Adrenal gland (tissue), 12 donors: ENCODE data around the gene CHD9. TPM values are rescaled to one million over a fixed set of nuclear protein-coding genes. Genes with fewer than 3 reads are reported as not detected.

ENCODE experiments used
- DNase-seq, 7 donors: peaks; one replicate each; pipeline ENCODE4 v3.0.0-alpha.2; 2019 to 2020
- H3K27ac ChIP-seq, 5 donors: fragments of 200-600 bp; sonication (generic) in 4 of 5; 1 replicate in 3 of 5; 2 replicates in 2 of 5; pipeline versions ENCODE4 v1.5.1 to v1.8.0; 2016 to 2020; ENCODE audit warnings: mild to moderate bottlenecking in 1 of 5
- H3K27me3 ChIP-seq: fragments of 200-600 bp; 2 replicates; pipeline ENCODE4 v1.8.0; 2021
- H3K36me3 ChIP-seq, 2 donors: fragments of 200-600 bp; replicated peaks in 1 of 2; 1 replicate in 1 of 2; 2 replicates in 1 of 2; pipeline versions ENCODE4 v1.5.1 to v1.8.0; 2018 to 2022
- H3K4me1 ChIP-seq, 2 donors: fragments of 200-600 bp; replicated peaks in 1 of 2; 1 replicate in 1 of 2; 2 replicates in 1 of 2; pipeline versions ENCODE4 v1.5.1 to v1.8.0; 2018 to 2021
- H3K4me3 ChIP-seq, 4 donors: fragments of 200-600 bp; sonication (generic) in 3 of 4; one replicate each; pipeline ENCODE4 v1.5.1; 2016 to 2018
- H3K9me3 ChIP-seq, 3 donors: fragments of 200-600 bp; sonication (generic) in 1 of 3; replicated peaks in 1 of 3; 1 replicate in 2 of 3; 2 replicates in 1 of 3; pipeline versions ENCODE4 v1.5.1 to v1.8.0; 2016 to 2021
- POLR2A ChIP-seq, 2 donors: fragments of 450-650 bp; IDR thresholded peaks; one replicate each; pipeline ENCODE4 v1.6.1; 2017; ENCODE audit warnings: antibody characterized with exemption in 2 of 2, mild to moderate bottlenecking in 2 of 2, moderate library complexity in 1 of 2
- WGBS, 4 donors: extraction: QIAGEN DNeasy Blood & Tissue Kit in 2 of 4; methylation state at CpG; one replicate each; pipeline versions ENCODE4 v1.1.5 to v1.1.7; 2013 to 2017; 5-methylcytosine and 5-hydroxymethylcytosine counted together
- intact Hi-C, 2 donors: fragments of 100-400 bp; cut with DNase I; formaldehyde crosslinking; loops; one replicate each; pipeline versions ENCODE4 v1.14.1 to v1.15.0; 2022 to 2023
- polyA plus RNA-seq, 3 donors: library from polyadenylated mRNA; stranded (reverse); fragments of 200-250 nt in 2 of 3; fragments of 350-450 nt in 1 of 3; fragmentation: Illumina TruSeq in 1 of 3; extraction: RNeasy Lipid Tissue Mini Kit (QIAGEN cat#74804) in 1 of 3; gene quantifications; one replicate each; pipeline ENCODE4 v1.2.3, GENCODE V29; 2013 to 2014
- total RNA-seq, 9 donors: library from RNA; depleted of rRNA in 4 of 9; stranded (reverse); fragments of >200 nt in 4 of 9; fragments of 120-200 nt in 1 of 9; fragmentation: NEBNext Ultra II Directional in 1 of 9; extraction: Animal tissue kit (Norgen Biotek cat#: 25700) in 1 of 9; gene quantifications; one replicate each; pipeline versions ENCODE4 v1.1.0 to v1.2.4, GENCODE V29; 2013 to 2023
- TF ChIP-seq, protein P1 (sequence below), 6 experiments: fragments of 450-650 bp in 4 of 6; fragments of 200-600 bp in 2 of 6; sonication (generic) in 1 of 6; IDR thresholded peaks; 1 replicate in 5 of 6; 2 replicates in 1 of 6; pipeline versions ENCODE4 v1.5.1 to v1.8.0; 2016 to 2021; ENCODE audit warnings: antibody characterized with exemption in 6 of 6, mild to moderate bottlenecking in 2 of 6, moderate library complexity in 1 of 6
- donor health status: healthy with polysubstance abuse.
- donor health status: Bipolar disorder and iron deficiency.
- donor health status: DM: yes; HTN: yes; CAD: no.
- donor health status: DM: no; HTN: no; CAD: no.
- donor health status: DM: no; HTN: no; CAD: no.
- donor health status: DM: yes; HTN: yes; CAD: no.

CHD9 gene
- total and polyA plus RNA-seq, 12 donors, result 10.0 to 95.9 (median 54.7) TPM

DNA sequence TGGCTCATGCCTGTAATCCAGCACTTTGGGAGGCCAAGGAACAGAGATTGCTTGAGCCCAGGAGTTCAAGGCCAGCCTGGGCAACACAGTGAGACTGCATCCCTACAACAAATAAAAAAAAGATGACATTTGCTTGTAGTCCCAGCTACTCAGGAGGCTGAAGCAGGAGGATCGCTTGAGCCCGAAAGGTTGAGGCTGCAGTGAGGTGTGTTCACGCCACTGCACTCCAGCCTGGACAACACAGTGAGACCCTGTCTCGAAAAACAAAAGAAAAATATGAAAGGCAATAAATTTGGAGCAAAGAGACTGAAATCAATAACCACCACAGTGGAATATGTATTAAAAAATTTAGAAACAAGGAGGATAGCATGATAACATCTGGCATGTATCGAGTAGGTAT is 235.7 kb downstream of the CHD9 start:
- Histone ChIP-seq H3K27me3 (no peaks in the 10 kb centered on the region), H3K36me3 (peaks cover 0 to 99% of the 10 kb centered on the region in 2 donors)
- TF ChIP-seq, protein P1, sequence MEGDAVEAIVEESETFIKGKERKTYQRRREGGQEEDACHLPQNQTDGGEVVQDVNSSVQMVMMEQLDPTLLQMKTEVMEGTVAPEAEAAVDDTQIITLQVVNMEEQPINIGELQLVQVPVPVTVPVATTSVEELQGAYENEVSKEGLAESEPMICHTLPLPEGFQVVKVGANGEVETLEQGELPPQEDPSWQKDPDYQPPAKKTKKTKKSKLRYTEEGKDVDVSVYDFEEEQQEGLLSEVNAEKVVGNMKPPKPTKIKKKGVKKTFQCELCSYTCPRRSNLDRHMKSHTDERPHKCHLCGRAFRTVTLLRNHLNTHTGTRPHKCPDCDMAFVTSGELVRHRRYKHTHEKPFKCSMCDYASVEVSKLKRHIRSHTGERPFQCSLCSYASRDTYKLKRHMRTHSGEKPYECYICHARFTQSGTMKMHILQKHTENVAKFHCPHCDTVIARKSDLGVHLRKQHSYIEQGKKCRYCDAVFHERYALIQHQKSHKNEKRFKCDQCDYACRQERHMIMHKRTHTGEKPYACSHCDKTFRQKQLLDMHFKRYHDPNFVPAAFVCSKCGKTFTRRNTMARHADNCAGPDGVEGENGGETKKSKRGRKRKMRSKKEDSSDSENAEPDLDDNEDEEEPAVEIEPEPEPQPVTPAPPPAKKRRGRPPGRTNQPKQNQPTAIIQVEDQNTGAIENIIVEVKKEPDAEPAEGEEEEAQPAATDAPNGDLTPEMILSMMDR (IDR thresholded peaks at IDR 0.05), result no peak
- TF ChIP-seq POLR2A (IDR thresholded peaks at IDR 0.05), result no peak

DNA sequence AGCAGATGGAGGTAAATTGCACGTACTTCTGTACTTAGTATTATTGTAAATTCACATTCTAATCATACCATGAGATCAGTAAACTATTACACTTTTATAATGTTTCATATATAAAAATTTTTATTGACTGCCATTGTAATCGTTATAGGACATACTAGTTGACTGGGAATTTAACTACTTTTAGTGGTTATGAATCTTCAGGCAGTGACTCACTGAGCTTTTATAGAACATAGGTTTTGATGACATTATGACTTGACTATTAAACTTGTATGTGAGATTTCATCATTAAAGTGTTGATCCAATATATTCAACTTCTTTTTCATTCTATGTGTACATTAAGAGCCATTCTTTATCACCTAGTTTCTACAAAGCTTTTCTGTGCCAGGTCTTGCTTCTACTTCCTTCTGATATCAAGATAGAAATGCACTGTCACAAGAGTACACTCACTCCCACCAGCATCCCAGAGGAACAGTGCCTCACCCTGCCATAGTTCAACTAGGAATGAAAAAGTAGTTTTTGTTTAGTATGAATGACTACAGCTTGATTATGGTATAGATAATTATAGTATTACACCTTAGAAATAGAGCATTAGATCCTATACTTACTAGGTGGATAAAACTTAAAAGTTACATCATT is 237.1 kb downstream of the CHD9 start:
- intact Hi-C loops, result no loop called here
- 72 to 95% (median 89%) methylated on average over 2 of the region's 2 CpGs for WGBS, 4 donors

More for the DNA sequence above, 235.7 kb downstream of the CHD9 start:
- WGBS, 4 donors, result 92 to 97% (median 95%) methylated on average over 5 of the region's 5 CpGs
- intact Hi-C loops, result no loop called here
- Histone ChIP-seq H3K9me3 (no peaks in the 10 kb centered on the region), H3K4me1 (peaks cover 8 to 9% of the 10 kb centered on the region in 2 donors), H3K4me3 (no peak overlapping the region), H3K27ac (no peak overlapping the region)
- DNase-seq, result no peak

DNA sequence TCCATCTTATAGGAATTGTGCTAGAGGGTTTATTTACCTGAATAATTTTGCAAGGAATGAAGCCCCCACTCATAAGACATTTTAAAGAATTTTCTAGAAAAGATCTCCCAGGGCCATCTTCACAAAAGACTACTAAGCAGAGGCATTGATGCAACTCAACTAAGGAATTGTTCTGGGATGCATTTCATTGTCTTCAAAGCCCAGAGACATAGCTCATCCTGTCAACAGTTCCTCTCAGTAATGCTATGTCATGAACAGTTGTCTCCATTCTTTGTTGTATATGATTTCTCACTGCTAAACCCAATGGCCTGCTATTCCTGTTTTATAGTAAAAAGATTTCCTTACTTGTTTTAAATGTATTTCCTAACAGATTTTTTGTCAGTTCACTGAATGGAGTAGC is 242.7 kb downstream of the CHD9 start:
- Histone ChIP-seq H3K4me1 (peaks cover 8 to 9% of the 10 kb centered on the region in 2 donors), H3K27me3 (no peaks in the 10 kb centered on the region), H3K27ac (no peak overlapping the region), H3K4me3 (no peak overlapping the region), H3K36me3 (peaks cover 0 to 84% of the 10 kb centered on the region in 2 donors), H3K9me3 (no peaks in the 10 kb centered on the region)
- no peak for DNase-seq
- TF ChIP-seq POLR2A (IDR thresholded peaks at IDR 0.05), result no peak
- TF ChIP-seq, protein P1 (IDR thresholded peaks at IDR 0.05), result no peak
- intact Hi-C loops, result no loop called here

More for the DNA sequence above, 237.1 kb downstream of the CHD9 start:
- H3K27ac ChIP-seq, result no peak overlapping the region
- H3K4me1 ChIP-seq, result peaks cover 8 to 9% of the 10 kb centered on the region in 2 donors
- no peaks in the 10 kb centered on the region for H3K27me3 ChIP-seq
- no peaks in the 10 kb centered on the region for H3K9me3 ChIP-seq
- no peak for DNase-seq
- H3K36me3 ChIP-seq, result peaks cover 0 to 96% of the 10 kb centered on the region in 2 donors
- no peak overlapping the region for H3K4me3 ChIP-seq
- TF ChIP-seq, protein P1 (IDR thresholded peaks at IDR 0.05), result no peak
- TF ChIP-seq POLR2A (IDR thresholded peaks at IDR 0.05), result no peak

DNA sequence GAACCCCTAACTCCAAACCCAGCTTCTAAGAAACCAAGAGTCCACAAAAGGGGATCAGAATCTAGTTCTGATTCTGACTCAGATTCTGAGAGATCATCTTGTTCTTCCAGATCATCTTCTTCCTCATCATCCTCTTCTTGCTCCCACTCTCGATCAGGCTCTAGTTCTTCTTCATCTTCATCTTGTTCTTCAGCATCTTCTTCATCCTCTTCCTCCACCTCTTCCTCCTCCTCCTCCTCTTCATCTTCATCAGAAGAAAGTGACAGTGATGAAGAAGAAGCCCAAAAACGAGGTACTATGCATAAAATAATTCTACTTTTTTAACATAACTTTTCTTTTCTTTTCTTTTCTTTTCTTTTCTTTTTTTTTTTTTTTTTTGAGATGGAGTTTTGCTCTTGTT is 249.5 kb downstream of the CHD9 start:
- Histone ChIP-seq H3K9me3 (no peaks in the 10 kb centered on the region), H3K4me3 (no peak overlapping the region), H3K36me3 (peaks cover 0 to 79% of the 10 kb centered on the region in 2 donors), H3K27ac (no peak overlapping the region), H3K4me1 (no peaks in the 10 kb centered on the region), H3K27me3 (no peaks in the 10 kb centered on the region)
- 88 to 93% (median 92%) methylated on average over 2 of the region's 2 CpGs for WGBS, 4 donors
- no peak for DNase-seq
- TF ChIP-seq POLR2A (IDR thresholded peaks at IDR 0.05), result no peak
- TF ChIP-seq, protein P1 (IDR thresholded peaks at IDR 0.05), result no peak
- intact Hi-C loops, result no loop called here
